Activated CD4-positive, alpha-beta T cell treated with anti-CD3 and anti-CD28 coated beads, Interleukin-2, amount 50 U/mL, for 1 hour (primary cell): ENCODE results near the gene SPATA16.
"Not testable (repeated sequence)": the region's sequence is repeated elsewhere in the genome, so short reads cannot be mapped to it uniquely, and the experiment has no call there.

Experiments
- DNase-seq: peaks from one replicate; pipeline ENCODE4 v3.0.0-alpha.2; 2020

The SPATA16 gene

GRCh38 chr3:172869784-172870518 is 271.1 kb downstream of the SPATA16 start:
- no peak for DNase-seq

- DNase-seq = no peak
Measured at GRCh38 chr3:172869368-172869771, 271.7 kb downstream of the SPATA16 start.

DNA sequence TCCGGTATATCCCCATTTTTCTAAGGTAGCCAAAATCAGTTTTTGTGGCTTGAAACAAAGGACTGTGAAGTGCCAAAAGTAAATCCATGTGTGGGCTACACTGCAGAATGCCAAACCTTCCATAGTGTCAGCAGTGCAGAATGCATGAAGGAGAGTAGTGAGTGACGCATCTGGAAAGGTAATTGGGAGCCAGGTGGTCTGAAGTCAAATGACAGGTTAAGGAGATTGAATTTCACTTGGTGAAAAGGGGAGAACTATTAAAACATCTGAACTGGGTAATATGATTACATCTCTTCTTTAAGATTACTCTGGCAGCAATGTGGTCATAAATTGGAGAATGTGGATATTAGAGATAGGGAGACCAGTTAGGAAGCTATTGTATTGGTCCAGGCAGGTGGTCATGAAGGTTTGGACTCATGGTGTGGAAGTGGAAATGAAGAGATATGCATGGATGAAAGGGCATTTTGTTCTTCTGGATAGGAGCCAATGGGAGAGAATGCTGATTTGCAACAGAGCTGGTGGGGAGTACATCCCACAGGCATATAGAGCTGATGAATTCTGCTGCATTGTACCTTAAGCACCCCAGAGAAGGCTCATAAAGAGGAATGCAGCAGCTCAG is 272.3 kb downstream of the SPATA16 start:
- DNase-seq = no peak

GRCh38 chr3:172866726-172867350 is 274.2 kb downstream of the SPATA16 start:
- DNase-seq = not testable (repeated sequence)

DNA sequence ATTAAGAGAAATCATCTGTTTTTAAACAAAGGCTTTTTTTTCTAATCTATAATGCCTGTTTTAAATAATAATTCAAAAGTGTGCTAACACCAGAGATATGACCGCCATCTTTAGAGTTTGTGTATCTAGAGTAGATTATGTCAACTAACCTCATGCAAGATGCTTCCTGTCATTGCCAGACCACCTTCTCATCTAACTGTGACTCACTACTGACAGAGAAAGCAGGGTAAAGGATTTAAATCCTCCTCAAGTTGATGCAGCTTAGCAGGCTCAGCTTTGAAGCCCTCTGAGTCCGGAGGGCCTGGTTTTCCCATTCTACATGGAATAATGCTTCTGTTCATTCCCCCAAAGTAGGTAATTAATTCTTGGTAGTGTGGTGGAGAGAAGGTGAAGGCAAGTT is 282.0 kb downstream of the SPATA16 start:
- no peak for DNase-seq

DNA sequence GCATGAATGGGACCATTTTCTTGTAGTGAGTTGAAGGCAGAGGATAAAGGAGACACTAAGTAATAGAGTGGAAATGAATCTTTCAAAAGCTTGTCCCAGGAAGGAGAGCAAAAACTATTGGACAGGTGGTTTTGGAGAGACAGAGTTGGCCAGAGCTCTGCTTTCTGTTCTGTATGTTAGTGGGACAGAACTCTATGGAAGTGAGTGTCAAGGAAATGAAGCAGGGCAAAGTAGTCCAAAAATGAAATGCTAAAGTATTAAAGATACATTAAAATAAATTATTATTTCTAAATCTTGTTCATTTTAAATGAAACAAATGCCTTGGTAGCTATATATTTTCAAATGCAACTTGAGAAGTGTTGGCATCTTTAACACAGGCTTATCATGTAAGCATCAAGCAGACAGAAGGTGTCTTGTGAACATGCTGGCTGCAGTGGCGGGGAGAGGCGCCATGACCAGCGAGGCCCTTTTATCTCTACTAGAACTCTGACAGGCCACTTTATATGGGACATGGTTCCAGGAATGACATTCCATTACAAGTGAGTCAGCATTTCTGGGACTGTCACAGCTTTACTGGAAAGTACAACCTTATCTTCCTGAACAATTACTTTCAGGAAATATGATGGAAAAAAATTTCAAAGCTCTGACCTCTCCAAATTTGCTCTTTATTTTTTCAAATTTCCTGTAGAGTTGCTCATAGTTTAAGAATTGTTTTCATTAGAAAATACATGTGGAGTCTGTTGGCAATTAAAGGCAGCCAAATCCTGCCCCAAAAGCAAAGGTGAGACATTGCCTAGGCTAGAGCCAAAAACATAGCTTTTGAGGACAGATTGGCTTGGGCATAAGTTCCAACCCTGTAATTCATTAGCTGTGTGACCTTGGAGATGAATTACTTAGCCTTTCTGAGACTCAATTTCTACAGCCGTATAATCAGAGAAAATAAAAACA is 284.0 kb downstream of the SPATA16 start:
- no peak for DNase-seq

DNA sequence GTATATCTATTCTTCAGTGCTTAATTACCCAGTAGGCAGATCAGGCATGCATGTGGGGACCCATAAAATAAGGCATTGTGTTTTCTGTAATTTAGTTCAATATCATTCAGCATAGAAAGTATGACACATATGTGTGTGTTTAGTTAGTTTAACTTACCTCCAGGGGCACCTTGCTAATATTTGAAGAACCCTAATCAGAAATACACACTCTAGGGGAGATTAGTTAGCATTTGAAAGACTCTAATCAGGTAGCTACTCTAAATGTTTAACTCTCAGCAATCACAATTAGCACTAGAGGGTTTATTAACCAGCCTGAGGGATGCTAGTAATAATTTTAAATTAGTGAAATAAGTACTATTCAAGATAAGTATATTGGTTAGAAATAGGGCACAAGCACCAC is 286.0 kb downstream of the SPATA16 start:
- no peak for DNase-seq

- no peak for DNase-seq
Measured at GRCh38 chr3:172853921-172854666, 286.9 kb downstream of the SPATA16 start.

GRCh38 chr3:172853005-172853404 is 288.0 kb downstream of the SPATA16 start:
- DNase-seq = no peak

DNA sequence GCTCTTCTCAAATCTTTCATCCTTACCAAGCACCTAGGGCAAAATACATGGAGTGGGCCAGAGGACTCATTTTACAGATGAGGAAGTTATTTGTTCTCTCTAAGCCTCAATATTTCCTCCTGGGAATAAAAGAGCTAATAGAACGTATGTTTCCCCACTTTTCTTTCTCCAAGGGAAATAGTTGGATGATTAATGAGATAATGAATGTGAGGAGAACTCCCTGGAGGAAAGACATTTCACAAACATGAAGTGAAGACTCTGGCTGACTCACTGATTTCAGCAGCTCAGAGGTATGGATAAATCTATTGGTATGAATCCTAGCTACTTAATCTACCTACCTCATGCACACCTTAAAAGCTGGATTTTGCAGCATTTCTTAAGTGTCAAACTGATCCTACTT is 292.1 kb downstream of the SPATA16 start:
- no peak for DNase-seq

- no peak for DNase-seq
Measured at GRCh38 chr3:172847292-172847691, 293.7 kb downstream of the SPATA16 start.

DNA sequence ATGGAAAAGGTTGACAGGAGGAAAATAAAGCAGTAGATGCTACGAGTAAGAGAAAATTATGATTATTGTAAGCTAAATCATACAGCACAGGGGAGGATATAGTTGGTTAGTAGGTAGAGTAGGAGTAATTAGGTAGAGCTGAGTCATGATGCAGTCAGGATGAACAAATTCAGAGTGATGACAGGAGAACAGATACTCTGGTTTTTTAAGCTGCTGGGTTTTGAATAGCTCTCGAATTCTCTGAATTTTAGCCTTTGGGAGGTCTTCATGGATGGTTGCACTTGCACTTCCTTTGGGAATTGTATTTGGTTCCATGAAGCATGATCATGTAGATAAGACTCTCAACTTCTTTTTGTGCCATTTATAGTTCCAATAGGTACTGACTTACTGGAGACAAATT is 294.3 kb downstream of the SPATA16 start:
- no peak for DNase-seq

DNA sequence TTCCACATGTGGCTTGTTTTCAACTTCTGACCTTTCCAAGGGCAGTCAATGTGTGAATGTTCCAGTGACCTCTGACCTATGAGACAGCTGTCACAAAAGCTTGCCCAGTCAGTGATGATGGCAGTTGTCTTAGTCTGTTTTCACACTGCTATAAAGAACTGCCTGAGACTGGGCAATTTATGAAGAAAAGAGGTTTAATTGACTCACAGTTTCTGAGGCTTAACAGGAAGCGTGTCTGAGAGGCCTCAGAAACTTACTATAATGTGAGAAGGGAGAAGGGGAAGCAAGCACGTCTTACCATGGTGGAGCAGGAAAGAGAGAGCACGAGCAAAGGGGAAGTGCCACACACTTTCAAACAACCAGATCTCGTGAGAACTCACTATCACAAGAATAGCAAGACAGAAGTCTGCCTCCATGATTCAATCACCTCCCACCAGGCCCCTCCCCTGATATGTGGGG is 294.9 kb downstream of the SPATA16 start:
- DNase-seq = no peak

- DNase-seq = no peak
Measured at GRCh38 chr3:172844428-172844827, 296.6 kb downstream of the SPATA16 start.

DNA sequence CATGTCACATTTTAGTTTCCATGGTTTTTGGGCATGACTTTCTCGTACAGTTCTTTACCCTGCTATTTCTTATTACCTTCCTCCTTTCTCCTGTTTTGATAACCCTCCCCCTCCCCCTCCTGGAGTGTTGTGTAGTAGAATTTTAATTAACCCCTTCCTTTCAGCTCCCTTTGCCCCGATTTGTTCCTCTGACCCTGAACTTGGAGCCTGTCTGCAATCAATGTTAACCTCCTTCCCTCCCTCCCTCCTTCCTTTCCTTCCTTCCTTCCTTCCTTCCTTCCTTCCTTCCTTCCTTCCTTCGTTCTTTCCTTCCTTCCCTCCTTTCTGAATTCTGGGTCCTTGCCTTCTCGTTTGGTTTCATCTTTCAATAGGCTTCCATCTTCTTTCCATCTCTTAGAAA is 300.1 kb downstream of the SPATA16 start:
- no peak for DNase-seq

DNA sequence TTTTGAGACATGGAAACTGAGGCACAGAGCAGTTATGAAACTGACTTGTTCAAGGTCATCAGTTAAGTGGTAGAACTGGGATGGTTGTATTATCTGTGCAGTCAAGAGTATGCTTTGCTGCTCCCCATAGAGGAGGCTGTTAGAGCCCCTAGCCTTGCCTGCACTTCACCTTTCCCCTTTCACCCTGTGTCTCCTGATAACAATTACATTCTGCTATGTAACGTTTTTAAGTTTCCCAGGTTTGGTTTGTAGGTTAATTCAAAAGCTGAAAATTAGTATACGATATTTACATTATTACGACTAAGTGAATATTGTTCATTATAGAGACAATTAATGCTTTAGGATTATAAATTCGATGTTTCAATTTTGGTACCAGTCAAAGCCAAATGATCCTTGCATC is 300.6 kb downstream of the SPATA16 start:
- DNase-seq = no peak

GRCh38 chr3:172839679-172840078 is 301.4 kb downstream of the SPATA16 start:
- DNase-seq = no peak
